GM10266 (cell line): ENCODE data around the gene FLRT1.

Source experiments
- DNase-seq: peaks from one replicate; pipeline ENCODE4 v3.0.0; 2012; ENCODE audit errors: extremely low spot score
- TF ChIP-seq, protein P1 (sequence below): IDR thresholded peaks from 2 replicates; pipeline ENCODE4 v1.5.1; 2012; ENCODE audit warnings: mild to moderate bottlenecking, low read depth; ENCODE audit not compliant: control insufficient read depth, insufficient read depth; ENCODE audit errors: missing control alignments

The FLRT1 gene

DNA sequence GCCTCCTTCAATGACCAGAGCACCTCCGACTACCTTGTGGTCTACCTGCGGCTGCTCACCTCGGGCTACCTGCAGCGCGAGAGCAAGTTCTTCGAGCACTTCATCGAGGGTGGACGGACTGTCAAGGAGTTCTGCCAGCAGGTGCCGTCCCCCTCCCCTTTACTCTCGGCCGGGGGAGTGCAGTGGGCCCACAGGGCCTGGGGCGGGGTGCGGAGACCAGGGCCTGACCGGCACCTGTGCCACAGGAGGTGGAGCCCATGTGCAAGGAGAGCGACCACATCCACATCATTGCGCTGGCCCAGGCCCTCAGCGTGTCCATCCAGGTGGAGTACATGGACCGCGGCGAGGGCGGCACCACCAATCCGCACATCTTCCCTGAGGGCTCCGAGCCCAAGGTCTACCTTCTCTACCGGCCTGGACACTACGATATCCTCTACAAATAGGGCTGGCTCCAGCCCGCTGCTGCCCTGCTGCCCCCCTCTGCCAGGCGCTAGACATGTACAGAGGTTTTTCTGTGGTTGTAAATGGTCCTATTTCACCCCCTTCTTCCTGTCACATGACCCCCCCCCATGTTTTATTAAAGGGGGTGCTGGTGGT lies 38.5 kb upstream of the FLRT1 start:
- TF ChIP-seq, protein P1, sequence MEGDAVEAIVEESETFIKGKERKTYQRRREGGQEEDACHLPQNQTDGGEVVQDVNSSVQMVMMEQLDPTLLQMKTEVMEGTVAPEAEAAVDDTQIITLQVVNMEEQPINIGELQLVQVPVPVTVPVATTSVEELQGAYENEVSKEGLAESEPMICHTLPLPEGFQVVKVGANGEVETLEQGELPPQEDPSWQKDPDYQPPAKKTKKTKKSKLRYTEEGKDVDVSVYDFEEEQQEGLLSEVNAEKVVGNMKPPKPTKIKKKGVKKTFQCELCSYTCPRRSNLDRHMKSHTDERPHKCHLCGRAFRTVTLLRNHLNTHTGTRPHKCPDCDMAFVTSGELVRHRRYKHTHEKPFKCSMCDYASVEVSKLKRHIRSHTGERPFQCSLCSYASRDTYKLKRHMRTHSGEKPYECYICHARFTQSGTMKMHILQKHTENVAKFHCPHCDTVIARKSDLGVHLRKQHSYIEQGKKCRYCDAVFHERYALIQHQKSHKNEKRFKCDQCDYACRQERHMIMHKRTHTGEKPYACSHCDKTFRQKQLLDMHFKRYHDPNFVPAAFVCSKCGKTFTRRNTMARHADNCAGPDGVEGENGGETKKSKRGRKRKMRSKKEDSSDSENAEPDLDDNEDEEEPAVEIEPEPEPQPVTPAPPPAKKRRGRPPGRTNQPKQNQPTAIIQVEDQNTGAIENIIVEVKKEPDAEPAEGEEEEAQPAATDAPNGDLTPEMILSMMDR, result no peak
- DNase-seq, result no peak

DNA sequence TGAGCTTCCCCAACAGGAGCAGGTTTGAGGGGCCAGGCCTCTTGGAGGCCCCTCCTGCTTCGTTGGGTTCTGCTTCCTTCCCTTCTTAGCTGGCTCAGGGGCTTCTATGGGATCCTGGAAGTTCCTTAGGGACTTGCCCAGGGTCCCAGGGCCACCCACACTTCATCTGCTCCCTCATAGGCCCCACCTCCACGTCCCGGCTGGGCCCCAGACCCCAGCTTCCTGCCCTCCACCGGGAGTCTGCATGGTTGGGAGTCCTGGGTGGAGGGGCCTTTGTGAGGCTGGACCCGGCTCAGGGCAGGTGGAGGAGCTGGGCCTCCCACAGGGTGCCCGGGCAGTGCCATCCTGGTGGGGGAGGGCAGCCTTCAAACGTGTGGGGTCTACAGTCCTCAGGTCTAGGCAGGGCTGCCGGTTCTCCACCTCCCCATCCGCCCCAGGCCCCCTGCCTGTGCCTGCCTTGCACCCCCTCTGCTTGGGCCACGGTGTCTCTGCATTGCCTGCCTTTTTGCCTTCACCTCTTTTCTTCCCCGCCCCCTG lies 37.9 kb upstream of the FLRT1 start:
- TF ChIP-seq, protein P1, result no peak
- DNase-seq, result no peak

DNA sequence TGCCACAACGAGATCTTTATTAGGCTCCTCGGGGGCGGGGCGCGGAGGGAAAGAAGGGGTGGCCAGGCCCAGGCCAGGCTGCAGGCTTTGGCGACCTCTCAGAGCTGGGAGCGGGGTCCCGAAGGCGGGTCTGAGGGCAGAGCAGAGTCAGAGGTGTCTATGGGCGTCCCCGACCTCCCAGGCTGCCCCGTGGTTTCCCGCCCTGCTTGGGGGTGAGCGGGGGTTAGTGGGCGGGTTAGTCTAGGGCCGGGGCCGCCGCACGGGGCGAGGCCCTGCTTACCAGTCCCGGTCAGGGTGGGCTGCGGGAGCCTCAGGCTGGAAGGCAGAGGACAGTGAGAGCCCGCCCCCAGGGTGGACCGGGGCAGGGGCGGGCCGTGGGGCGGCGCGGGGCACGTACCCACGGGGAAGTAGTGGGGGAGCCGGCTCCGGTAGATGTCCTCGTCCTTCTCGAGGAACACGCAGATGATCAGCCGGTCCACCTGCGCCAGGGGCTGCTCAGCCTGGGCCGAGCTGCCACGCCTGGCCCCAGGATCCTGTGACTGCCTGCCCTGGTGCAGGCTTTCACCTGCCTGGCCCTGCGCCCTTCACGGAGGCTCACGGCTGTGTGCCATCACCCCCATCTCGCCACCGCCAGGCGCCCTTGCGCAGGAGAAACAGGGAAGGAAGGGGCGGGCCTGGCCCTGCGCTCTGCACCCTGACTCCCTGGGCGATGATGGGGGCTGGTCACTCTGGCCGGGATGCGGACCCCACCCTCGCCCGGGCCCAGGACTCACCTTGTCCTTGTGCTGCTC lies 37.0 kb upstream of the FLRT1 start:
- no peak for DNase-seq
- TF ChIP-seq, protein P1, result no peak

DNA sequence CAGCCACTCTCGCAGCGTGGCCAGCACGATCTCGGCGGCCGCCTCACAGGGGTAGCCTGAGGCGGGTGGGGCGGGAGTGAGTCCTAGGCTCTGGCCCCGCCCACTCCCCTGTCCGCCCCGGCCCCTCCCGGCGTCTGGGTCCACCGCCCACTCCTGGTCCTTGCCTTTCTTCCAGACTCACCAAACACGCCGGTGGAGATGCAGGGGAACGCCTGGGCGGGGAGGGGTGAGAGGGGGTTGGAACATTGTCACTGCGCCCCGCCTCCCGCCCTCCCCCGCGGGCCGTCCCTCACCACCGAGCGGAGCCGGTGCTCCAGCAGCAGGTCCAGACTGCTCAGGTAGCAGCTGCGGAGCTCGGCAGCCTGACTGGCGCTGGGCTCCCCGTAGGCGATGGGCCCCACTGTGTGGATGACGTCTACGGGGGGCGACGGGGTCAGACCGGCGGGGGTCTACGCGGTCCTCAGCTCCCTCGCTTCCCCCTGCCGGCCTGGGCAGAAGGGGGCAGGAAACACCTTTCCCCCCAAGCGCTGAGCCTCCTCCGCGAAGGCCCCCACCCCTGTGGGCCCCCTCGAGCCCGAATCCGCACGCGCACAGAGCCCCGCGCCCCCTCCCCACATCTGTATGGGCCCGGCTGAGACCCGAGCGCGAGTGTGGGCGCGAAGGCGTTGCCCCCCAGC lies 36.2 kb upstream of the FLRT1 start:
- TF ChIP-seq, protein P1, result no peak
- DNase-seq, result peak; percentile 81

DNA sequence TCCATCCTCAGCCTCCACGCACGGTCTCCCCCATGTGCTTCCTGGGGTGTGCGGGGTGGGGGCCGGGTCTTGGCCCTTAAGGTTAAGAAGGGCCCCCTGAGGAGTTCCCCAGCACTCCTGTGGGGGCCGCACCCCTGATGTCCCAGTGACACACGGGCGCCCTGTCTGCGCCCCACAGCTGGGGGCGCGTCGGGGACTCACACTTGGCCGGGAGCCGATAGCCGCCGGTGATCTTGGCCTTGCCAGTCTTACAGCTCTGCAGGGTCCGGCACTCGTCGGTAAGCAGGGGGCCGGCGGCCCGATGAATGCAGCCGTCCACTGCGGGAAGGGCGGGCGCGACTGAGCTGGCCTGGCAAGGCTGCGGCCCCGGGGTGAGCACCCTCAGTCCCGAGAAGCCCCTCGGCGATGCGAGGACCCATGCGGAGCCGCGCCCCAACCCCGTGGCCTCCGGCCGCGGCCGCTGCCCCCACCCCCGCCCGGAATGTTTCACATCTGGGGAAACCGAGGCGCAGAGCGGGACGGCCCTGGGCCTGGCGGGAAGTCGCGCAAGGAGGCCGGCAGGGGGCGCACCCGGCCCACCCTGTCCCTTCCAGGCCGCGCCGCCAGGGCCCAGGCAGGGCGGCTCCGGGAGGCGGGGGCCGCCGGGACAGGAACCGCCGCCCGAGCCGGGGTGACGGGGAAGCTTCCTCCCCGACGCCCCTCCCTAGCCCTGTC lies 35.5 kb upstream of the FLRT1 start:
- DNase-seq, result peak; percentile 96

DNA sequence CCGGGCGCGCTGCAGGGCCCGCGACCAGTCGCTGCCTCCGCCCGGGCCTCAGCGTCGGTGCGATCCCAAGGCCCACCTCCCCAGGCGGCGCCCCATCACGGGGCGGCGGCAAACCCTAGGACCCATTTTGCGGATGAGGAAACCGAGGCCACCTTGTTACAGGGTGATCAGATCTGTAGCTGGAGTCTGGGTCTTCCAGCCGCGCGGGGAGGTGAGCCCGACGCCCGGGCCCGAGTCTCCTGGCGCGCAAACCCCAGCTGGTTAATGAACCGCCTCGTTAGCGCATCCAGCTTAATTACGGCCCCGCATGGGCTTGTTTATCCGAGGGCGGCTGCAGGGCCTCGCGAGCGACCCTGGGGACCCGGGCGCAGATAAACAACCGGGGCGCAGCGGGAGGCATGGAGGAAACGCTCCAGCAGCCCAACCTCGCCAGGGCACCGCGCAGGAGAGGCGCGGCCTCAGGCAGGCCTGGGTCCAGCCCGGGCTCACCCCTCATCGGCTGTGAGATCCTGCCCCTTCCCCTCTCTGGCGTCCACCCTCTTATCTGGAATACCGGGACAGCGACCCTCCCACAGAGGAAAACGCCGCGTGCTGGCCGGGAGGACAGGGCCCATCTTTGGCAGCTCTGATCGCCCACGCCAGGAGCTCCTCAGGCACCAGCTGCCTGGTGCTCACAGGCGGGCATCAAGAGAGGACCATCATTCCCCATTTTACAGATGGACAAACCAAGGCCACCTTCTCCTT lies 34.8 kb upstream of the FLRT1 start:
- DNase-seq, result no peak
- TF ChIP-seq, protein P1, result no peak

More for the DNA sequence above, 35.5 kb upstream of the FLRT1 start:
- TF ChIP-seq, protein P1, result peak; percentile 87
